GM12878 (cell line): ENCODE data around the gene TRIM72. TPM values are rescaled to one million over a fixed set of nuclear protein-coding genes. Genes with fewer than 3 reads are reported as not detected.

ENCODE experiments used
- BCLAF1 ChIP-seq: fragments of 450-650 bp; IDR thresholded peaks from 2 replicates; pipeline ENCODE4 v1.6.1; 2017; ENCODE audit warnings: antibody characterized with exemption, mild to moderate bottlenecking, moderate library complexity
- HSF1 ChIP-seq: fragments of 150-350 bp; IDR thresholded peaks from 2 replicates; pipeline ENCODE4 v1.6.1; 2014; ENCODE audit warnings: mild to moderate bottlenecking, low read depth, low read length
- NFIC ChIP-seq: IDR thresholded peaks from 2 replicates; pipeline ENCODE4 v1.6.1; 2012; ENCODE audit warnings: low read depth, mild to moderate bottlenecking, inconsistent platforms, low read length, moderate library complexity
- PRDM15 ChIP-seq: fragments of 450-650 bp; formaldehyde crosslinking; IDR thresholded peaks from 2 replicates; pipeline ENCODE4 v1.4.0; 2020; ENCODE audit warnings: mild to moderate bottlenecking, moderate library complexity
- ZBTB11 ChIP-seq: fragments of 450-650 bp; formaldehyde crosslinking; IDR thresholded peaks from 2 replicates; pipeline ENCODE4 v1.5.0; 2022; ENCODE audit warnings: mild to moderate bottlenecking, missing genetic modification characterization
- ZNF274 ChIP-seq: IDR thresholded peaks from one replicate; pipeline ENCODE4 v1.8.0; 2011; ENCODE audit not compliant: insufficient read length, insufficient read depth
- polyA plus RNA-seq, 11 experiments: library from polyadenylated mRNA; depleted of rRNA in 4 of 11; unstranded in 6 of 11; stranded (reverse) in 5 of 11; fragments of >200 nt; fragmentation: Nextera tagmentation in 4 of 11; fragmentation: Illumina TruSeq in 1 of 11; extraction: Ambion mirVana in 4 of 11; extraction: Trizol in 1 of 11; gene quantifications; 1 replicate in 1 of 11; 2 replicates in 10 of 11; pipeline versions ENCODE4 v1.2.1 to v1.2.3, GENCODE V29; 2011 to 2016; ENCODE audit warnings: inconsistent platforms in 2 of 11, missing spikeins in 2 of 11, low read depth in 1 of 11
- total RNA-seq, 4 experiments: library from RNA; depleted of rRNA in 3 of 4; stranded (reverse); fragments of >200 nt in 3 of 4; fragmentation: Illumina TruSeq in 1 of 4; extraction: Trizol in 1 of 4; gene quantifications; 2 replicates each; pipeline versions ENCODE4 v1.2.1 to v1.2.3, GENCODE V29; 2013 to 2021

Gene TRIM72
- total and polyA plus RNA-seq, 10 of the 15 experiments (the other 5 are each of a cell fraction or from before 2014, with no cell fraction given) = 0.03 to 1.2 (median 0.23) TPM; not detected in 1

GRCh38 chr16:31271621-31272190 is 57.8 kb downstream of the TRIM72 start (continued):
- TF ChIP-seq PRDM15 (CRISPR knock-in tag) = no peak
- no peak for TF ChIP-seq HSF1
- no peak for TF ChIP-seq ZBTB11 (CRISPR knock-in tag)
- TF ChIP-seq BCLAF1 = no peak
- no peak for TF ChIP-seq NFIC
- TF ChIP-seq ZNF274 = no peak
